ENCODE measurements around the gene ZNF679.
"Not testable (repeated sequence)": the region's sequence is repeated elsewhere in the genome, so short reads cannot be mapped to it uniquely, and the experiment has no call there.

The ZNF679 gene

GRCh38 chr7:64184376-64184775, 43.9 kb upstream of the ZNF679 start:
- Mint-ChIP-seq H3K9me3 (peaks cover 69% of the 10 kb centered on the region), H3K4me1 (no peaks in the 10 kb centered on the region), H3K36me3 (ENCODE audit: low read depth) (no peaks in the 10 kb centered on the region), H3K27ac (no peak overlapping the region), H3K4me3 (no peak overlapping the region), H3K27me3 (ENCODE audit: low read depth, poor library complexity) (no peaks in the 10 kb centered on the region)
- no peak for DNase-seq
- TF ChIP-seq CTCF (IDR thresholded peaks at IDR 0.05): no peak

- TF ChIP-seq CTCF (IDR thresholded peaks at IDR 0.05): no peak
- no peaks in the 10 kb centered on the region for H3K4me1 Mint-ChIP-seq
- no peaks in the 10 kb centered on the region for H3K27me3 Mint-ChIP-seq (ENCODE audit: low read depth, poor library complexity)
- no peak overlapping the region for H3K4me3 Mint-ChIP-seq
- DNase-seq: no peak
- no peaks in the 10 kb centered on the region for H3K36me3 Mint-ChIP-seq (ENCODE audit: low read depth)
- H3K27ac Mint-ChIP-seq: no peak overlapping the region
- H3K9me3 Mint-ChIP-seq: peaks cover 75% of the 10 kb centered on the region
These were observed 40.9 kb upstream of the ZNF679 start for GRCh38 chr7:64187408-64187807.

GRCh38 chr7:64192148-64192704, 36.0 kb upstream of the ZNF679 start:
- Mint-ChIP-seq H3K9me3 (peaks cover 84% of the 10 kb centered on the region), H3K4me3 (no peak overlapping the region), H3K4me1 (no peaks in the 10 kb centered on the region), H3K27ac (no peak overlapping the region), H3K27me3 (ENCODE audit: low read depth, poor library complexity) (peaks cover 3% of the 10 kb centered on the region), H3K36me3 (ENCODE audit: low read depth) (no peaks in the 10 kb centered on the region)
- DNase-seq: no peak
- TF ChIP-seq CTCF (IDR thresholded peaks at IDR 0.05): no peak

DNA sequence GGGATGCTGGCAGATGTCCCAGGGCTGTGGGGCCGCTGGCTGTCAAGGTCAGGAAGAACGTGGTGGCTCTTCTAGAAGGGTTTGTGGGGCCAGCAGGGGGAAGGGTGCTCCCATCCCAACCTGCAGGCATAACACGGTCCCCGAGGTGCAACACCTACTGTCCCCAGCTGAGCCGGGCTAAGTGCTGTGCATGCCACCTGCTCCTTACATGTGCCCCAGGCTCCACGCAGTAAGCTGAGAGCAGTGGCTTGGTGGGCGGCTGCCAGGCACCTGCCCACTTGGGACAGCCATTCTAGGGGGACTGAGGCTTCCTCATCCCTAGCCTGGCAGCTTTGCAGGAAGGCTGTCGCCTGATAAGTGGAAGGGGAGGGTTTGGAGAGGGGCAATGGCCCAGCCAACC, 35.5 kb upstream of the ZNF679 start:
- TF ChIP-seq CTCF (IDR thresholded peaks at IDR 0.05): no peak
- Mint-ChIP-seq H3K9me3 (peaks cover 82% of the 10 kb centered on the region), H3K4me3 (no peak overlapping the region), H3K27me3 (ENCODE audit: low read depth, poor library complexity) (peaks cover 3% of the 10 kb centered on the region), H3K36me3 (ENCODE audit: low read depth) (no peaks in the 10 kb centered on the region), H3K27ac (no peak overlapping the region), H3K4me1 (no peaks in the 10 kb centered on the region)
- DNase-seq: no peak

- no peak within 1 kb of the TSS for H3K27ac Mint-ChIP-seq
These were observed 21.4 kb upstream of the ZNF679 start, which contains the start of gene ZNF735 for GRCh38 chr7:64206903-64207302. ZNF735 (plus strand) TSS chr7:64207203; CDS start chr7:64207203, 0 bp downstream.

GRCh38 chr7:64219710-64220298, 8.5 kb upstream of the ZNF679 start:
- not testable (repeated sequence) for DNase-seq; H3K27ac Mint-ChIP-seq; H3K4me1 Mint-ChIP-seq; H3K36me3 Mint-ChIP-seq (ENCODE audit: low read depth); H3K4me3 Mint-ChIP-seq; H3K27me3 Mint-ChIP-seq (ENCODE audit: low read depth, poor library complexity)
- peaks cover 86% of the 10 kb centered on the region for H3K9me3 Mint-ChIP-seq

More at GRCh38 chr7:64206903-64207302, 21.4 kb upstream of the ZNF679 start, which contains the start of gene ZNF735:
- Mint-ChIP-seq H3K4me3 (no peak within 1 kb of the TSS), H3K36me3 (ENCODE audit: low read depth) (peaks cover 5% of the 10 kb centered on the region), H3K9me3 (peaks cover 95% of the 10 kb centered on the region), H3K4me1 (no peaks in the 10 kb centered on the region), H3K27me3 (ENCODE audit: low read depth, poor library complexity) (peaks cover 4% of the 10 kb centered on the region)
- DNase-seq: no peak
- TF ChIP-seq CTCF (IDR thresholded peaks at IDR 0.05): no peak

Measured in nephron progenitor cell (in vitro differentiated cells).